NCI-H2171 treated with DMSO at 0.1 percent for 48 hours (cell line): Measurements from ENCODE around the gene OBSL1.

Experiments
- DNase-seq: peaks from one replicate; lab custom pipeline; 2025; lab: John Stamatoyannopoulos, UW

OBSL1 gene

DNA sequence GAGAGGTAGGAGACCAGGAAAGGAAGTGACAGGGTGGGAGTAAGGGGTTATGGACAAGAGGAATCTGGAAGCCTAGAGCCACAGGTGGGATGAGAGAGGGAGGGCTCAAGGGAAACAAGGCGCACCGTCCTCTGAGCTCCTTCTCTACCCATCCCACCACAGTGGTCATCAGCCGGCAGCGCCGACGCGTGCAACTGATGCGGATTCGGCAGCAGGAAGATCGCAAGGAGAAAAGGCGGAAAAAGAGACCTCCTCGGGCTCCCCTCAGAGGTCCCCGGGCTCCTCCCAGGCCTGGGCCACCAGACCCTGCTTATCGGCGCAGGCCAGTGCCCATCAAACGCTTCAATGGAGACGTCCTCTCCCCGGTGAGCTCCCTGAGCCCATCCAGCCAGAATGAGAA is 22.3 kb downstream of the OBSL1 start:
- DNase-seq, result no peak

DNA sequence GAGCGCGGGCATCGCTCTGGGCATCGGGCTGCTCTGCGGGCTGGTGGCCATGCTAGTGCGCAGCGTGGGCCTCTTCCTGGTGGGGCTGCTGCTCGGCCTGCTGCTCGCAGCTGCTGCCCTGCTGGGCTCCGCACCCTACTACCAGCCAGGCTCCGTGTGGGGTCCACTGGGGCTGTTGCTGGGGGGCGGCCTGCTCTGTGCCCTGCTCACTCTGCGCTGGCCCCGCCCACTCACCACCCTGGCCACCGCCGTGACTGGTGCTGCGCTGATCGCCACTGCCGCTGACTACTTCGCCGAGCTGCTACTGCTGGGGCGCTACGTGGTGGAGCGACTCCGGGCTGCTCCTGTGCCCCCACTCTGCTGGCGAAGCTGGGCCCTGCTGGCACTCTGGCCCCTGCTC is 23.7 kb downstream of the OBSL1 start:
- no peak for DNase-seq

DNA sequence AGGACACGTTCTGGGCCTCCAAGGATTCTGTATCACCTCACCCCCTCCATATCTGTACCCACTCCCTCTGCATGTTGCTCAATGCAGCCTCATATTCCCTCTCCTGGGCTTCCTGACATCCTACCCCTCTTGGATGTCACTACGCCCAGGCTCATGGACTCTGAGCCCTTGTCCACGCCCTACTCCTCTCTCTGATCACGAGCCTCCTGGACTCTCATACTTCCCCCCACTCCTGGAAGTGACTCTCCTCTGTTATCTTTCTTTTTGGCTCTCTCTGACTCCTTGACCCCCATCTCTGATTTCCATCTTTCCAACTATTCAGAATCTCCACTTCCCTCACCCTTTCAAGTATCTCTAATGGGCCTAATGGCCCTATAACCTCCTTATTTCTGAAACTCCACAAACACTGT is 25.4 kb downstream of the OBSL1 start:
- DNase-seq, result no peak

DNA sequence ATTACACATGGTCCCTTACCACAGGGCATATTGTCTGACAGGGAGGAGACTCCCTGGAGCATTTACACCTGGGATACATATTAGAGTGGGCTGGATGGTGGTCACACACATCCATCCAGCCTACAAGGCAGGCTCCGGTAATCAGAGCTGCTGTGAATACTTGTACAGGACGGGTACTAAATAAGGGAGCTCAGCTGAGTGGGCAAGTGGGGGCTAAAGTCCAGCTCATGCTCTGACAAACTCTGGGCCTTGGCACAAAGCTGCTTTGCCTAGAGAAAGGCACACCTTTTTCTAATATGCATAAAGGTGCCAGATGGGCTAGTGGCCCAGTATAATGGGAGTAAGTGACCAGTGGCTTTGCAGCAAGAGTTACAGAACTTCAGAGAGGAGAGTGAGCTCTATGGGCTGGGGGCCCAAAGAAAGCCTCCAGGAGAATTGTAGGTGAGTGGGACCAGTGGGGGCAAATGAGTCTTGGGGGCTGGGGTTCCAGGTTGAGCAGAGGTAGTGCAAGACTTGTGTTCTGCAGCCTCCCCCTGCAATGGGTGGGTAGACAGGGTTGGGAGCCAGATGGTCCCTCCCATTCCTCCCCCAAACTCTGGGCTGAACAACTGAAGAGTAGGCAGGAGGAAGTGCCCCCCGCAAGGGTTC is 25.9 kb downstream of the OBSL1 start:
- no peak for DNase-seq

DNA sequence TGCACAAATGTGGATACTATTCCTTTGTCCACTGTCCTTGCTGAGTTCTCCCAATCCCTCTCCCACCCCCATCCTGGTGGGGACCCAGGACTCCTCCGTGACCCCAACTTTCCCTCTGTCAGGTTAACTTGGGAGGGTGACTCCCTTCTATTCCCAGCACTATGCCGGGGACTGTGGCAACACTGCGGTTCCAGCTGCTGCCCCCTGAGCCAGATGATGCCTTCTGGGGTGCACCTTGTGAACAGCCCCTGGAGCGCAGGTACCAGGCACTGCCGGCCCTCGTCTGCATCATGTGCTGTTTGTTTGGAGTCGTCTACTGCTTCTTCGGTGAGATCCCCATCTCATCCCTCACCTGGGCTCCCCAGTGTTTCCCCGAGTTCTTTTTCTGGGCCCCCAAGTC is 26.8 kb downstream of the OBSL1 start:
- DNase-seq, result no peak

DNA sequence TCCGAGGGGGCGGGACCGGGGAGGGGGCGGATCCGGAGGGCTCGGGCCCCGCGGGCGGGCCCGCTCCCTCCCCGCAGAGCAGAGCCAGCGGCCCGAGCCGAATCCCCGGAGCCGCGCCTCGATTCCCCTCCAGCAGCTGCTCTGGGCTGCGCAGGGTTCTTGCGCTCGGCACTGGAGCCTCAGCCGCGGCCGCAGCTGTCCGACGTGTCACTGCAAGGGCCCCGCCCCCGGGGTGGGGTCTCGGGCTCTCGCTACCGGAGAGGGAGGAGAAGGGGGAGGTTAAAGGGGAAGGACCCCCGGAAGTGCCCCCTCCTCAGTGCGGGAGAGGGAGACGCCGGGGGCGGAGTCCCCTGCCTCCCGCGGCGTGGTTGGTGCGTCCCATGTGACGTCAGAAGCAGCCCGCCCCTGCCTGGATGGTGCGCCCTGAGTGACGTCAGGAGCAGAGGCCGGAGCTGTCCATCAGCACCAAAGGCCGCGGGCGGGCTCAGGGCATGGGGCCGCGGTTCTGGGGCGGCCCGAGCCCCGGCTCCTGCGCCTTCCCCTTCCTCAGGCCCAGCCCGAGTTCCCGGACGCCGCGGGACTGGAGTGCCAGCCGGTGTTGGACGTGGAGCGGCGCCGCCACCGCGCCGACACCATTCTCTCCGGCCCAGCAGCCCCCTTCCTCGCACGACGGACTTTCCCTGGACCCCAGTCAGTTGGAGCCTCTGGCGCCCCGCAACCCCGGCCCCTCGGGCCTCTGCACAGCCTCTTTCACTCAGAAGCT is 27.6 kb downstream of the OBSL1 start, which contains the start of the genes CHPF and TMEM198:
Gene CHPF (minus strand): TSS at position 214 of the 763 bp plus-strand sequence. CDS start 271 bp downstream, outside the sequence.
Gene TMEM198 (plus strand): TSS at position 433 of the 763 bp plus-strand sequence. CDS start 700 bp downstream, outside the sequence.
- DNase-seq, result peak; percentile 96

DNA sequence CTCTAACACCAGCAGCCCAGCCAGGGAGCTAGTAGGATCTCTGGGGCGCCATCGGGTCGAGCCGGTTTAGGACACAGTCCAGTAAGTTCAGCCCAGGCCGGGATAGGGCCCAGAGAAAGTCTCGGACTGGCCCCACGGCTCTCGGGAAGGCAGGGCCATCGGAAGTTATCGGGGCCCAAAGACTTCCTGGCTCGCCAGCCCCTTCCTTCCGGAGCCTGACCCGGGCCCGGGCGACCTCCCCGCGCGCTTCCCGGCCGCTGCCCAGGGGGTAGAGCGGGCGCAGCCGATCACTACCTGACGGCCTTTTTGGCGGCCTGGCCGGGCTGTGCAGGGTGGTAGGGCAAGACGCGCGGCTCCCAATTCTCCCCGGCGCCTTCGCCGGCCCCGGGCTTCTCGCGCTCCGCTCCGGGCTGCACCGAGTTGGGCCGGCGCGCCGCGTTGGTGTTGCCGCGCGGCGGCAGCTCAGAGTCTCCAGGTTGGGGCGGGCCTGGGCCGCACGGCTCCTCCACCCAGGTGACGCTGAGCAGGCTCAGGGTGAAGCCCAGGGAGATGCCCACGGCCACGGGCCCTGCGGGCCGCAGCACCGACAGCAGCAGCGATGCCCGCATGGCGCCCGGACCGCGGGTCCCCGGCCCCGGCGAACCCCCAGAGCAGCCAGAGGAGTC is 28.3 kb downstream of the OBSL1 start:
- DNase-seq, result peak; percentile 18

DNA sequence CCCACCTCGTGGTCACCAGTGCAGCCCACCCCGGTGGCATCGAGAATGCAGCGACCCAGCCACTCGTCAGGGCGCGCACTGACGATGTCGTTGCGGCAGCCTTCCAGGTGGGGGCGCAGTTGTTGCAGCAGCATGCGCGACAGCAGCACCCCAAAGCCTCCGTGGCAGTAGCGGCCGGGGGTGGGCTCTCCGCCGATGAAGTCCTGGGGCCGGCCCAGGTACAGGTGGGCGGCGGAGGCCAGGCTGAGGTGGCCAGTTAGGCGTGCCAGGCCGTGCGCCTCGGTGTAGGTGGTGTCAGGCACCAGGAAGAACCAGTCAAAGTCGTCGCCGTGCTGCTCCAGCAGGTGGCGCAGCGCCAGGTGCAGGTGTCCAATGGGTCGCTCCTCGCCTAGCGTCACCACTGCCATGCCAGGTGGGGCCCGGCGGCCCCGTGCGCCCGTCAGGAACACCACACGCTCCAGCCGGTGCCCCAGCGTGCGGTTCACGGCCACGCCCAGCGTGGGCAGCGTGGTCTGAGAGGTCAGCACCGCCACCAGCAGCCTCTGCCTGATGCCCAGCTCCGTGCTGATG is 29.6 kb downstream of the OBSL1 start:
- DNase-seq, result peak; percentile 89

DNA sequence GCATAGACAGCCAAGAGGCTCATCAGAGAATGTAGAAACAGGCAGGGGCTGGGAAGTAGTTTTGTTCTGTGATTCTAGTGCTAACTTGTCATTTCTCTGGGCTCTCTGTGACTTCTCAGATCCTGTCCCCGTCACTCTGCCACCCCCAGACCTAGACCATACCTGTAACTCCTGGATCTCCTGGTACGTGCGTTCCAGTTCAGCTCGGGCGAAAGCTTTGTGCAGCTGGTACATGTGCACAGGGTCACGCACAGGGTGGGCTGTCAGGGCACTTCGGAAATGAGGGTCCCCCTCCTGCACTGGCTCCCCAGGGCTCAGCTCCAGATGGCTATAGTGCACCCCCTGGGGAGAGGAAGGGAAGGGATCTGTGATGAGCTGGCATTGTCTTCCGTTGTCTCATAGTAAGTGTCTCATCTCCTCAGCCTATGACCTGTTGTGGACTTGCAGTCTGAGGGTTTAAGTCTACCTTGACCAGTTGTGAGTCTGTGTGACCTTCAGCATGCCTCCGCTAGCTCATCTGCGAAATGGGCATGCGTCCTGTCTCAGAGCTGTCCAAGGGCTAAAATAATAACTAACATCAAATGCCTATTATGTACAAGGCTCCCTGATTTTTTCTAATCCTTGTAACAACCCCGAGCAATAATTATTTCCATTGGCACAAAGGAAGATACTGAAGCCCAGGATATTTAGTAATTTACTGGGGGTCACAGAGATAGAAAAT is 30.4 kb downstream of the OBSL1 start:
- DNase-seq, result no peak

DNA sequence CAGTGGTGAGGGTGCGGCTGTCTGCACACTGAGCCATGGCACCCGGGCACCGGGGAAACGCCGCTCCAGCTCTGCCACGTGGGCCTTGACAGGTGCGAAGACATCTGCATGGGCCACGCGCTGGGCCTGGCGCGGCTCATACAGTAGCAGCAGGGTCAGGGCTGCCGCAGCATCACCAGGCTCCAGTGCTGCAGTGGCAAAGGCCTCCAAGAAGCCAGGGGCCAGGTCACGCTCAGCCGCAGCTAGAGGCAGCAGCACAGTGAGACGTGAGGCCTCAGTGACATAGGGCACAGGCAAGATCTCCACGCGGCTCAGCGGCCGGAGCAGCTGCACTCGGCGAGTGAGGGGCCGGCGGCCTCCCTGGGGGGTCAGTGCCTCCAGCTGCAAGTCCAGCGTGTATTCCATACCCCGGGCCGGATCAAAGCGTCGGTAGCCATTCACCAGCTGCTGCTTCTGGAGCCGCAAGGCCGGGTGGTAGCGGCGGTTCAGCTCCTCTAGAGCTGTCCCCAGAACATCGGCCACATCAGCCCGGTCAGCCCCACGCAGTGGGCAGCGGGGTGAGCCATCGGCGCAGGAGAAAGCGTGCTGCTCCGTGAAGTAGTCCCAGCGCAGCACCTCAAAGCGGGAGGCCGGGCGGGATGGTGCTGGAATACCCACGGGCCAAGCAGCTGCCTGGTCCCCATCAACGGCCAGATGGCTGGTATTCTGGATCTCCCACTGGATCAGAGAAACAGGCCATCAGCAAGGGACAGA is 31.2 kb downstream of the OBSL1 start:
- no peak for DNase-seq

DNA sequence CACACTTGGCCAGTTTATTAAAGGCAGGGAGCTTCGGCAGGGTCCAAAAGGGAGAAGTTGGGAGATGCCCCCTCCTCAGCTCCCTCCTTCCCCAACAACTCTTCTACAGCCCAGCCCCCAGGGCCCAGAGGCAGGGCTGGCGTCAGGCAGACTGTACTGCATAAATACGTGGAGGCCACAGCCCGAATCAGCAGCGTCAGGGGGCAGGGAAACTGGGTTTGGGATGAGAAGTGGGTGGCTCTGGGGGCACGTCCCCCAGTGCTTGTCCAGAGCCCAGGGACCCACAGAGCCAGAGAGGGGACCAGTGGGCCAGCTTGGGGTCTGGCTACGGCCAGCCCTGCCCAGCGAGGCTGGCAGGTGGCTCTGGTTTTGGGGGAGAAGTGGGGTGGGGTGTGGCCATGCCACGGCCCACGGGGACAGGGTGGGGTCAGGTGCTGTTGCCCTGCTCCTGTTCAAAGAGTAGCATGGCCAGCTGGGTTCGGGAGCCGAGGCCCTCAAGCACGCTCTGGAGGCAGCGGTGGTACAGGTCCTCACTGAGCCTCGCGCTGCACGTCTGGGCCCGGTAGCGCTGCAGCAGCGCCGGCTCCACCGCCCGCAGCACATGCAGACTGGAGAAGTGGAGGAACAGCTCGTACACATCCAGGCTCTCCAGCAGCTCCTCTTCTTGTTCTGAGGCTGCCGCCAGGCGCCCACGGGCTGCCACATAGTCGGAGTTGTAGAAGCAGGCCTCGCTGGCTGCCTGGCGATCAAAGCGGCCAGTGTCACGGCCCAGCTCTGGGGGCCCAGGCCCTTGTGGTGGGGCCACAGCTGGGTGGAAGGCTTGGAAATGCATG is 32.2 kb downstream of the OBSL1 start:
- no peak for DNase-seq

DNA sequence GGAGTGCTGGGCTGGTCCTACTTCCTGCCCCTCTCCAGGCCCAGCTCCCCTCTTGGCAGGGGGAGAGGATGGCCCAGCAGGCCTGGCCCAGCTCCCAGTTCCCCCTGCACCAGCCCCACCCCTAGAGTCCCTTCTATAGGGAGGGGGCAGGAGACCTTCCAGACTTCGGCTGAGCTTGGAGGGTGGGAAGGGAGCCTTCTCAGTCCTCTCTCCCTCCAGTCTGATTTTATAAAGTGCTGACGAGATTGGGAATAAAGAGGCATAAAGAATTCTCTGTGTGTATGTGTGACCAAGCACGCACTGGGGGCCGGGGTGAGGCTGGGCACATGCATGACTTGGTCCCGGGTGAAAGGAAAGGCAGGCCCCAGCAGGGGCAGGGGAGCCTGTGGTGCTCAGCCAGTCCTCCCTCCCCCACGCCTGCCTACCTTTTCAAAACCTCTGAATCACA is 32.8 kb downstream of the OBSL1 start:
- no peak for DNase-seq

DNA sequence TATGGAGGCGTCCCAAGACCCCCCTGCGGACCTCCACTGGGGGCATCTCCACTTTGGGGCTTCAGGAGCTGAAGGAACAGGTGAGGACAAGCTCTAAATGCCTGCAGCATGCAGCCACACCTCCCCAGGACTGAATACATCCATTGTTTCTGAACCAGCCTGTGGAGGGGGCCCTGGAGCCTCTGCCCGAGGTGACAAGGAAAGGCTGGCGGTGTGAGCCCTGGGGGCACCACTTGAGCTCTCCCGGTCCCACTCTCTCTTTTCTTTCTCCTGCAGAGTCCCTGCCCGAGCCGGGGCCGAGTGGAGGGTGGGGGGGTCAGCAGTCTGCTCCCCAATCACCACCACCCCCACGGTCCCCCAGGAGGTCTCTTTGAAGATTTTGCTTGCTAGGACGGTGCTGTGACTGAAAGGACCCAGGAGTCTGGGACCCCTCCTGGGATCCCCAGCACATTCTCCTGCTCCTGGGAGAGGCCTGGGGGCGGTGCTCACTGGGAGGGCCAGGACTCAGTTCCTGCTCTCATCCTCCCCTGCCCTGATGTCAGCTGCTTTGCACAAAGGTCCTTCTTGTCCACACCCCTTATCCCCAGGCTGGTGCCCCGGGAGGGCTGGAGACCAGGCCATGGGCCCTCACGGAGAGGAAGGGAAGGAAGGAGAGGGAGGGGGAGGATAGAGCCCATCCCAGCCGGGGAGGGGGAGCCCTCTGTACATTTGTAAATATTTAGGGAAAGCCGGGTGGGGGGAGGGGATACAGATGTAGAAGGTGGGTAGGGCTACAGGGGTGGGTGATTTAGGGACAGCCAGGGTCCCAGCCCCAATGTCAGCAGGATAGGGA is 33.5 kb downstream of the OBSL1 start:
- DNase-seq, result no peak

DNA sequence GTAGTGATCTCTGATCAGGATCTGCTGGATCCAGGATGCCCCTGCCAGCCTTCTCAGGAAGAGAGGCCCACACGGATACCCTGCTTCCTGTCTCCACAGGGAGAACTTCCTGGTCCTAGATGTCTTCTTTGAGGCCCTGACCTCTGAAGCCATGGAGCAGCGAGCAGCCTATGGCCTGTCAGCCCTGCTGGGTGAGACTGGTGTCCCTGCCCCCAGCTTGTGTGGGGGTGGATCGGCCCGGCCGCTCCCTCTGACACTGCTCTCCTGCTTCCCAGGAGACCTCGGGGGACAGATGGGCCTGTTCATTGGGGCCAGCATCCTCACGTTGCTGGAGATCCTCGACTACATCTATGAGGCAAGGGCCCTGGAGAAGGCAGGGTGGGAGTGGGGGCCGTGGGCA is 34.4 kb downstream of the OBSL1 start:
- peak; percentile 11 for DNase-seq

DNA sequence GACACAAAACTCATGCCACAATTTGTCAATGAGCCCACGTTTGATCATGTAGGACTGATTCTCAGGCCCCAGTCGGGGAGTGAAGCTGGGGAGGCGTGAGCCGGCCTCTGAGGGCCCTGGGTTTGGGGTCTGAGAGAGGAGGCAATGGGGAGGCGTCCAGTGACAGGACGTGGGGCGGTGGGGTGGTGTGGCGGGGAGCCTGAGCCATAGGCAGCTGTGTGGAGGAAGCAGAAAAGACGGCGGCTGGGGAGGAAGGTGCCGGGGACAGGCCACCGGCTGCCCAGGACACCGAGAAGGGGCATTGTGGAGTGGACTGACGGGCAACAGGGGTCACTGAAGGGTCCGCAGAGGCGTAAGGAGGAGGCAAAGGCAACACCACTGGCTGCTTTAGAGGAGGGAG is 34.9 kb downstream of the OBSL1 start:
- no peak for DNase-seq

DNA sequence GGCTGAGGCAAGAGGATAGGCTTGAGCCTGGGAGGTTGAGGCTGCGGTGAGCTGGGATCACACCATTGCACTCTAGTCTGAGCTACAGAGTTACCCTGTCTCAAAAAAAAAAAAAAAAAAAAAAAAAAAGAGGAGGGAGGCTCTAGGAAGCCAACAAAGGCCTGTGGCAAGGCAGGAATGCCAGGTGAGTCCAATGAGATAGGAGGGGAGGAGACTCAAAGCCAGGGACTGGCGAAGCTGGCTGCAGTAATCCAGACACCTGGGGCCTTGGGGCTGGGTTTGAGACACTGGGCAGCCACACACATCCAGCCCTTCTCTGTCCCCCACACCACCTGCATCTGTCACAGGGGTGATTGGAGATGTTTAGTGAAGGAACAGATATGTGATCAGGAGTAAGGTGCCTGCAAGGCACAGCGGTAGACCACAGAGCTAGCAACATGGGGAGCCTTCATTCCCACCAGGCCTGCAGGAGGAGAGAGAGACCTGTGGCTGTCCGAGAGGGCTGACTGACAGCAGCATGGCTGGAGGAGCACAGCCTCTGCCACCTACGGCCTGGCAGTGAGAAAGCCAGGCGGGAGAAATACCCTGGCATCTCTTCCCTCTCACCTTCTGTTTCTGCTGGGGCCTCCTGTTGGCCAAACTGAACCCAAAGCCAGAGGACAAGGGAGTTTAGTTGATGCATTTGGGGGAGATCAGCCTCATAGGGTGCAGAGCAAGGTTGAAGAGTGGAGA is 37.2 kb downstream of the OBSL1 start:
- peak; percentile 10 for DNase-seq

DNA sequence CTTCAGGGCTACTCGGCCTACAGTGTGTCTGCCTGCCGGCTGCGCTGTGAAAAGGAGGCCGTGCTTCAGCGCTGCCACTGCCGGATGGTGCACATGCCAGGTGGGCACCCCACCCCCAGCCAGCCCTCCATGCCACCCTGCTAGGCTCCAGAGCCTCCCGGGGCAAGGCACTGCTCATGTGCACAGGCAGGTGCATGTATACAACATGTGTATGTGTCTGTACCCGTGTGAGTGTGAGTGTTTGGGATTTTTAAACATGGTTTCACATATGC is 39.0 kb downstream of the OBSL1 start:
- no peak for DNase-seq

DNA sequence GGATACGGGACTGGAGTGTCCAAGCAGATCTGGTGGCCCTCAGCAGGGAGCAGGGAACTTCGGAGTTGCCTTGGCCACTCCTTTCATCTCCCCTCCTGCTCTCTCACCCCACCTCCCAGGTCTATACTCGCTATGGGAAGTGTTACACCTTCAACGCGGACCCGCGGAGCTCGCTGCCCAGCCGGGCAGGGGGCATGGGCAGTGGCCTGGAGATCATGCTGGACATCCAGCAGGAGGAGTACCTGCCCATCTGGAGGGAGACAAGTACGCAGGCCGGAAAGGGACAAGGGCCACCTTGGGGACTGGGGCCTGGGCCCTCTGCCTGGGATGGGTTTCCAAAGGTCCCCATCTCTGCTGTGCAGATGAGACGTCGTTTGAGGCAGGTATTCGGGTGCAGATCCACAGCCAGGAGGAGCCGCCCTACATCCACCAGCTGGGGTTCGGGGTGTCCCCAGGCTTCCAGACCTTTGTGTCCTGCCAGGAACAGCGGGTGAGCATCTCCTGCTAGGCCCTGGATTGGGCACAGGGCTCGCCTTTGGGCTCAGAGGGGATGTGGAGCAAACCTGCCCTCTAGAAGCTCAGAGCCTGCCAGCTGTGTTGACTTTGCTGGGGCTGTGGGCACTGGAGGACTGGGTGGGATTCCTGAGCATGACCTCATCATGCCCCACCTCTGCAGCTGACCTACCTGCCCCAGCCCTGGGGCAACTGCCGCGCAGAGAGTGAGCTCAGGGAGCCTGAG is 39.5 kb downstream of the OBSL1 start:
- no peak for DNase-seq
